Measurements from ENCODE around the gene ISG15. TPM values are rescaled to one million over a fixed set of nuclear protein-coding genes. Genes with fewer than 3 reads are reported as not detected.
A peak's percentile ranks its signal among the peaks of the same experiment; 100 is the strongest.

Gene ISG15
- total and polyA plus RNA-seq, 9 of the 15 experiments (the other 6 are each of a cell fraction or from before 2014, with no cell fraction given) = 0.40 to 58.3 (median 12.2) TPM

DNA sequence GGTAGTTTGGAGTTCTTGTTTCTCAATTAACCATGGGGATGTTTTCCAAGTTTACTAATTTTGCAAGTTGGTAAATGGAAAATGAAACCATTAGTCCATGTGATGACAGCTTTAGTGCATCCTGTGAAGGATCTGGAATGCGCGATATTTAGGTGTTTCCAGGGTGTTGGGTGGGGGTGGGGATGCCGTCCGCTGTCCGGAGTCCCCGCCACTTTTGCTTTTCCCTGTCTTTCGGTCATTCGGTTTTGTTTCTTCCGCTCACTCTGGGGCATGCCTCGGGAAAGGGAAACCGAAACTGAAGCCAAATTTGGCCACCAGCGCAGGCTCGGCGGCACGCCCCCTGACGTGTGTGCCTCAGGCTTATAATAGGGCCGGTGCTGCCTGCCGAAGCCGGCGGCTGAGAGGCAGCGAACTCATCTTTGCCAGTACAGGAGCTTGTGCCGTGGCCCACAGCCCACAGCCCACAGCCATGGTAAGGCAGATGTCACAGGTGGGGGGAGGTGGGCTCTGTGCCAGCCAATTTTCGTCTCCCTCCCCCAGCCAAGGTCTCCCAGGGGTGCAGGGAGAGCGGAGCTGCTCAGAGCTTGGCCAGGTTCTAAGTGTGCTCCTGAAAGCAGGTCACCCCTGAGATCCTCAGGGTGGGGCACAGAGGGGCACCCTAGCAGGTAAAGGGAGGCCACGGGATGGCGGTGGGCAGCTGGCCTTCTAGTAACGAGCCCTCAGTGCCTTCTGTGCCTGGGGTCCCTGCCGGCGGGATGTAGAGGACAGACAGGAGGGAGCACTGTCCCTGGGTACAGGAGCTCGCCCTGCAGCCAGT is at the start of gene ISG15 (continued):
- TF ChIP-seq, protein P1, sequence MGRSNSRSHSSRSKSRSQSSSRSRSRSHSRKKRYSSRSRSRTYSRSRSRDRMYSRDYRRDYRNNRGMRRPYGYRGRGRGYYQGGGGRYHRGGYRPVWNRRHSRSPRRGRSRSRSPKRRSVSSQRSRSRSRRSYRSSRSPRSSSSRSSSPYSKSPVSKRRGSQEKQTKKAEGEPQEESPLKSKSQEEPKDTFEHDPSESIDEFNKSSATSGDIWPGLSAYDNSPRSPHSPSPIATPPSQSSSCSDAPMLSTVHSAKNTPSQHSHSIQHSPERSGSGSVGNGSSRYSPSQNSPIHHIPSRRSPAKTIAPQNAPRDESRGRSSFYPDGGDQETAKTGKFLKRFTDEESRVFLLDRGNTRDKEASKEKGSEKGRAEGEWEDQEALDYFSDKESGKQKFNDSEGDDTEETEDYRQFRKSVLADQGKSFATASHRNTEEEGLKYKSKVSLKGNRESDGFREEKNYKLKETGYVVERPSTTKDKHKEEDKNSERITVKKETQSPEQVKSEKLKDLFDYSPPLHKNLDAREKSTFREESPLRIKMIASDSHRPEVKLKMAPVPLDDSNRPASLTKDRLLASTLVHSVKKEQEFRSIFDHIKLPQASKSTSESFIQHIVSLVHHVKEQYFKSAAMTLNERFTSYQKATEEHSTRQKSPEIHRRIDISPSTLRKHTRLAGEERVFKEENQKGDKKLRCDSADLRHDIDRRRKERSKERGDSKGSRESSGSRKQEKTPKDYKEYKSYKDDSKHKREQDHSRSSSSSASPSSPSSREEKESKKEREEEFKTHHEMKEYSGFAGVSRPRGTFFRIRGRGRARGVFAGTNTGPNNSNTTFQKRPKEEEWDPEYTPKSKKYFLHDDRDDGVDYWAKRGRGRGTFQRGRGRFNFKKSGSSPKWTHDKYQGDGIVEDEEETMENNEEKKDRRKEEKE (IDR thresholded peaks at IDR 0.05; ENCODE audit: borderline replicate concordance in 1 of 2, control insufficient read depth in 1 of 2, low read depth in 2 of 2, low read length in 1 of 2) = no peak
- TF ChIP-seq TAL1 (IDR thresholded peaks at IDR 0.05) (peak; percentile 59), KAT7 (CRISPR knock-in tag; IDR thresholded peaks at IDR 0.05; ENCODE audit: borderline replicate concordance) (peak; percentile 50; the same call in 1 of the 2 replicates), HNRNPH1 (optimal IDR thresholded peaks at IDR 0.05; ENCODE audit: low read depth, low read length) (no peak), JUNB (CRISPR knock-in tag; conservative IDR thresholded peaks at IDR 0.05) (no peak), ZFP1 (CRISPR knock-in tag; IDR thresholded peaks at IDR 0.05) (no peak), KAT8 (IDR thresholded peaks at IDR 0.05; ENCODE audit: low read depth) (no peak), ZFX (CRISPR knock-in tag; IDR thresholded peaks at IDR 0.05) (peak; percentile 73), MTF1 (CRISPR knock-in tag; IDR thresholded peaks at IDR 0.05; ENCODE audit: borderline replicate concordance) (no peak), ATF3 (IDR thresholded peaks at IDR 0.05) (no peak; the same call in 1 of the 2 replicates), ATF3 (CRISPR knock-in tag; conservative IDR thresholded peaks at IDR 0.05) (no peak), HSF4 (CRISPR knock-in tag; IDR thresholded peaks at IDR 0.05; ENCODE audit: borderline replicate concordance) (no peak), DMBX1 (CRISPR knock-in tag; IDR thresholded peaks at IDR 0.05; ENCODE audit: borderline replicate concordance) (peak; percentile 29; the same call in 1 of the 2 replicates), RHOXF2B (CRISPR knock-in tag; conservative IDR thresholded peaks at IDR 0.05) (no peak), NCOA6 (IDR thresholded peaks at IDR 0.05) (no peak), POLR2A (conservative IDR thresholded peaks at IDR 0.05) (peak; percentile 80), THRB (CRISPR knock-in tag; conservative IDR thresholded peaks at IDR 0.05) (no peak), NCOR1 (IDR thresholded peaks at IDR 0.05) (peak; percentile 55), MCM3 (IDR thresholded peaks at IDR 0.05) (no peak), HES1 (IDR thresholded peaks at IDR 0.05; ENCODE audit: low read depth) (0 out of 2 replicates have a peak, but pooled peaks have one; percentile 19), ARID2 (IDR thresholded peaks at IDR 0.05) (no peak)
